Activated effector memory CD4-positive, alpha-beta T cell treated with anti-CD3 and anti-CD28 coated beads, Interleukin-2, amount 50 U/mL, for 16 hours (primary cell): ENCODE measurements around the gene HEPH.
"Not testable (repeated sequence)": the region's sequence is repeated elsewhere in the genome, so short reads cannot be mapped to it uniquely, and the experiment has no call there.

Source experiments
- DNase-seq: peaks from one replicate; pipeline ENCODE4 v3.0.0-alpha.2; 2020

Gene HEPH, protein sequence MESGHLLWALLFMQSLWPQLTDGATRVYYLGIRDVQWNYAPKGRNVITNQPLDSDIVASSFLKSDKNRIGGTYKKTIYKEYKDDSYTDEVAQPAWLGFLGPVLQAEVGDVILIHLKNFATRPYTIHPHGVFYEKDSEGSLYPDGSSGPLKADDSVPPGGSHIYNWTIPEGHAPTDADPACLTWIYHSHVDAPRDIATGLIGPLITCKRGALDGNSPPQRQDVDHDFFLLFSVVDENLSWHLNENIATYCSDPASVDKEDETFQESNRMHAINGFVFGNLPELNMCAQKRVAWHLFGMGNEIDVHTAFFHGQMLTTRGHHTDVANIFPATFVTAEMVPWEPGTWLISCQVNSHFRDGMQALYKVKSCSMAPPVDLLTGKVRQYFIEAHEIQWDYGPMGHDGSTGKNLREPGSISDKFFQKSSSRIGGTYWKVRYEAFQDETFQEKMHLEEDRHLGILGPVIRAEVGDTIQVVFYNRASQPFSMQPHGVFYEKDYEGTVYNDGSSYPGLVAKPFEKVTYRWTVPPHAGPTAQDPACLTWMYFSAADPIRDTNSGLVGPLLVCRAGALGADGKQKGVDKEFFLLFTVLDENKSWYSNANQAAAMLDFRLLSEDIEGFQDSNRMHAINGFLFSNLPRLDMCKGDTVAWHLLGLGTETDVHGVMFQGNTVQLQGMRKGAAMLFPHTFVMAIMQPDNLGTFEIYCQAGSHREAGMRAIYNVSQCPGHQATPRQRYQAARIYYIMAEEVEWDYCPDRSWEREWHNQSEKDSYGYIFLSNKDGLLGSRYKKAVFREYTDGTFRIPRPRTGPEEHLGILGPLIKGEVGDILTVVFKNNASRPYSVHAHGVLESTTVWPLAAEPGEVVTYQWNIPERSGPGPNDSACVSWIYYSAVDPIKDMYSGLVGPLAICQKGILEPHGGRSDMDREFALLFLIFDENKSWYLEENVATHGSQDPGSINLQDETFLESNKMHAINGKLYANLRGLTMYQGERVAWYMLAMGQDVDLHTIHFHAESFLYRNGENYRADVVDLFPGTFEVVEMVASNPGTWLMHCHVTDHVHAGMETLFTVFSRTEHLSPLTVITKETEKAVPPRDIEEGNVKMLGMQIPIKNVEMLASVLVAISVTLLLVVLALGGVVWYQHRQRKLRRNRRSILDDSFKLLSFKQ

DNA sequence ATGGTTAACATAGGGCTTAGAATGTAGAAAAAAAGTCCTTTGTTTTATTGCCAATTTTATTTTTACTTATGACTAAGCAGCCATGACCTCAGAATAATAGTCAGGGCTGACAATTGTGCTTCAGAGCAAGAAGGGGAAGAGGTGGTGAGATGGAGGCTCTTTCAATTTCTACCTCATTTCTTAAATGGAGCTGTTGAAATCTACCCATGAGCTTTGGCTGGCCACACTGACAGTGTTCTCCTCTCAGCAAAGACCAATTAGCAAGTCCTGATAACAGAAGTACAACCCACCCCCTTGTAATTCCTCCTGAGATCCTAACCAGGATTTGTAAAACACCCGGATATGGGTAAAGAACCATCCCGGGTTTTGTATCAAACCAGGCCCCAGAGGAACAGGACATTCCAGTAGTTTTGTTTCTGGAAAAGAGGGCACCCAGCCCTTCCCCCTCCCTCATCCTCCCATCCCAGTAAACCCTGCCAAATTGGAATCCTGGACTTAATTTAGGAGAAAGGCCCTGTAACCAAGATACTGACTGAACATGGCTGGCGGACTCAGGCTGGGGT is at the start of gene HEPH:
Gene HEPH, plus strand, starts transcription at position 399 of the 563 bp plus-strand sequence. CDS start 6,324 bp downstream, outside the sequence.
- DNase-seq: no peak

DNA sequence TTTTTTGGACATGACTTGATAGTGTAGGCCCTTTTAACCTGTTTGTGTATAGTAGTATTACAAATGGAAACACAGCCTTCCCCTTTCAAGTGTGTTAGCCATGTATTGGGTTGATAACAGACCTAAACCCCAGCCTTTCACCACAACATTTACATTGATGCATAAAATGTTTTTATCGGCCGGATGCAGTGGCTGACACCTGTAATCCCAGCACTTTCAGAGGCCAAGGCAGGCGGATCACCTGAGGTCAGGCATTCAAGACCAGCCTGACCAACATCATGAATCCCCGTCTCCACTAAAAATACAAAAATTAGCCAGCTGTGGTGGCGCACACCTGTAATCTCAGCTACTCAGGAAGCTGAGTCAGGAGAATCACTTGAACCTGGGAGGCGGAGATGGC is 45.3 kb upstream of the HEPH start:
- DNase-seq: not testable (repeated sequence)

DNA sequence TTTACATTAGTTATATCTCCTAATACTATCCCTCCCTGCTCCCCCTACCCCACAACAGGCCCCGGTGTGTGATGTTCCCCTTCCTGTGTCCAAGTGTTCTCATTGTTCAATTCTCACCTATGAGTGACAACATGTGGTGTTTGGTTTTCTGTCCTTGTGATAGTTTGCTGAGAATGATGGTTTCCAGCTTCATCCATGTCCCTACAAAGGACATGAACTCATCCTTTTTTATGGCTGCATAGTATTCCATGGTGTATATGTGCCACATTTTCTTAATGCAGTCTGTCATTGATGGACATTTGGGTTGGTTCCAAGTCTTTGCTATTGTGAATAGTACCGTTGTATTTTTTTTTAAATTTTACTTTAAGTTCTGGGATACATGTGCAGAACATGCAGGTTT is 42.7 kb upstream of the HEPH start:
- DNase-seq: not testable (repeated sequence)

DNA sequence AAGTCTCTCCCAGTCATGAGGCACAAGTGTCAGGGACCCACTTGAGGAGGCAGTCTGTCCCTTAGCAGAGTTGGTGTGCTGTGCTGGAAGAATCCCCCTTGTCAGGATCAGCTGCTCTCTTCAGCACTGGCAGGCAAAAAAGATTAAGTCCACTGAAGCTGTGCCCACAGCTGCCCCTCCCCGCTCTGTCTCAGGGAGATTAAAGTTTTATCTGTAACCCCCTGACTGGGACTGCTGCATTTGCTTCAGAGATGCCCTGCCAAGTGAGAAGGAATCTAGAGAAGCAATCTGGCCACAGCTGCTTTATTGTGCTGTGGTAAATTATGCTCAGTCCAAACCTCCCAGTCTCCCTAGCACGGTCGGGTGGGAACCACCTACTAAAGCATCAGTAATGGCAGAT is 37.4 kb upstream of the HEPH start:
- no peak for DNase-seq

DNA sequence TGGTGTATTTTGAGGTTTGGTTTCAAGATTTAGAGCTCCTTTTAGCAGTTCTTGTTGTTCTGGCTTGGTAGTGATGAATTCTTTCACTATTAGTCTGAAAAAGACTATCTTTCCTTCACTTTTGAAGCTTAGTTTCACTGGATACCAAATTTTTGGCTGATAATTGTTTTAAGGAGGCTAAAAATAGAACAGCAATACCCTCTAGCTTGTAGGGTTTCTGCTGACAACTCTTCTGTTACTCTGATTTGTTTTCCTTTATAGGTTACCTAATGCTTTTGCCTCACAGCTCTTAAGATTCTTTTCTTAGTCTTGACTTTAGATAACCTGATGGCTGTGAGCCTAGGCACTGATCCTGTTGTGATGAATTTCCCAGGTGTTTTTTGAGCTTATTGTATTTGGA is 33.6 kb upstream of the HEPH start:
- no peak for DNase-seq

DNA sequence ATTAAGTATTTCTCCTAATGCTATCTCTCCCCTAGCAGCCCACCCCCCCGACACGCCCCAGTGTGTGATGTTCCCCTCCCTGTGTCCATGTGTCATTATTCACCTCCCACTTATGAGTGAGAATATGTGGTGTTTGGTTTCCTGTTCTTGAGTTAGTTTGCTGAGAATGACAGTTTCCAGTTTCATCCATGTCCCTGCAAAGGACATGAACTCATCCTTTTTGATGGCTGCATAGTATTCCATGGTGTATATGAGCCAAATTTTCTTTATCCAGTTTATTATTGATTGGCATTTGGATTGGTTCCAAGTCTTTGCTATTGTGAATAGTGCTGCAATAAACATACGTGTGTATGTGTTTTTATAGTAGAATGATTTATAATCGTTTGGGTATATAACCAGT is 28.8 kb upstream of the HEPH start:
- not testable (repeated sequence) for DNase-seq

DNA sequence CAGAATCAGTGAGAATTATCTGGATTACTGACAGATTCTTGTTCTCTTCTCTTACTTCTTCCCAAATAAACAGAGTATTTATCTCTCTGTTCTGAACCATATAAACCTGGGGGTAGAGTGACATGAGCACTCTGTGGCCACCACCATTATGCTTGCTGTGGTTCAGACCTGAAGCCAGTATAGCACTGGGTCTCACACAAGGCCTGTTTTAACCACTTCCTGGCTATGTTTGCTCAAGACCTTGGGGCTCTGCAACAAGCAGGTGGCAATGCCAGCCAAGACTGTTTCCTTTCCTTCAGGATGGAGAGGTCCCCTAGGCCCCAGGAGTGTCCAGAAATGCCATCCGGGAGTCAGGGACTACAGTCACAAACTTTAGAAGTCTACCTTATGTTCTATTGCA is 21.7 kb upstream of the HEPH start:
- DNase-seq: no peak

DNA sequence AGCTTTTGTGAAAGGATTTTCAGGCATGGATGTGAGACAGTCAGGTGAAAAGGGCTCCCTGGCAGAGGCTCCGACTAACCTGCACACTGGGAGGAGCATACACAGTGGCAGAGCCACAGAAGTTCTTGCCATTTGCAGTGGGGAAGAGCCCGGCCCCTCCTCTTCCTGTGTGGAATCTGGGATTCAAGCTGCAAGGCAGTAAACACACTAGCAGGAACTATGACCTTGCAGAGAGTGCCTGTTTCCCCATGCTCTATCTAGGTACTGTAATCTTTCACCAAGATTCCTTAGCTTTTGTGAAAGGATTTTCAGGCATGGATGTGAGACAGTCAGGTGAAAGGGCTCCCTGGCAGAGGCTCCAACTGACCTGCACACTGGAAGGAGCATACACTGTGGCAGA is 19.8 kb upstream of the HEPH start:
- no peak for DNase-seq

DNA sequence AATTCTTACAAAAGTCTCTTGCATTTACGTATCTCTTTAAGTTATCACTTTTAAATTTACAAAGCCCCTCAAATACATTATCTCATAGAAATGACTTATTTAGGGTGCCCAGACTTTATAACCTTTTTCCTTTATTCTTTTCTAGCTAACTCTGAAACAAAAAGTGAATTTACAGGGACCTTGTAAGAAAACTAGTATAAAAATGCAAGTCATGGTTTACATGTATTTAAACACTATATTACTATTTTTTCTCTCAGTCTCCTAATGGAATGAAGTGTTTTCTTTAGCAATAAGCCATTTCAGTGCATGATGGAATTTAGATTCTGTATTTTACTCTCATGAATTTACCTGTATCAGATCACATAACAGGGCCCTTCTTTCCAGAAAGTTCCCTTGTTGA is 14.5 kb upstream of the HEPH start:
- DNase-seq: no peak

DNA sequence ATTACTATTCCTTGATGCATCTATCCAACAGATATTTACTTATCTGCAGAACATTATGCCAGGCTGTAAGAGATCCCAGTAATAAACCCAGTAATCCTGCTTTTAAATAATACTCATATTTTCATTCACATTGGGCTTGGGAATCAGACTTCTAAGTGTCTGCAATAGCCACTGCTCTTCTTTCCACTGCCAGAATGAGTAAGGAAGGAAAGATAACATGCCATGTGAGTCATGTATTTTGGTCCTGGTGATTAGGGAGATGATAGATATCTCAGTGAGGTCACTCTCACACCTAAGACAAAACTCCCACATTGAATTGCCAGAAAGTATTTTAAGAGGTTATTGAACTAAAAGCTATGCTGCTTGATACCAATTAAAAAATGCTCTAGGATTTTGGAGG is 13.9 kb upstream of the HEPH start:
- DNase-seq: no peak

DNA sequence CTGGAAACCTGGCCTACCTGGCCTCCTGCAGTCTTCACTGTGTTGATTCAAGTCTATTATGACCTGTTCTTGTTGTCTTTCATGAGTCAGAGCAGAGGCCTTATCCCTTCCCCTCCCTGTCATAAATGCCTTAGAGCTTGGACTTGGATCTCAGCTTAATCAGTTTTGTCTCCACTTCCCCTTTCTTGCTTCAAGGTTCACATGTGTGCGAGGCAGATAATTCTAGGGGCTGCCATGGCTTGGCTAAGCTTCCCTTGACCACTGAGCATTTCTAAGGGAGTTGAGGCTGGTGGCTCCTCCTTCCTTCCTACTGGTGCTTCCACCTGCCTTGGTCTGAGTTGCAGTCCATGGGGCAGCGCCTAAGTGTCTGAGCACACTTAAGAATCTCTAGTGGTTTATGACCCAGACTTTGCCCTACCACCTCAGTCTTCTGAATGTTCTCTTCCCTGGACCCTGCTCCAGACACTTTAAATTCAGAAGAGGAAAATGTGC is 1.7 kb upstream of the HEPH start:
- DNase-seq: no peak

DNA sequence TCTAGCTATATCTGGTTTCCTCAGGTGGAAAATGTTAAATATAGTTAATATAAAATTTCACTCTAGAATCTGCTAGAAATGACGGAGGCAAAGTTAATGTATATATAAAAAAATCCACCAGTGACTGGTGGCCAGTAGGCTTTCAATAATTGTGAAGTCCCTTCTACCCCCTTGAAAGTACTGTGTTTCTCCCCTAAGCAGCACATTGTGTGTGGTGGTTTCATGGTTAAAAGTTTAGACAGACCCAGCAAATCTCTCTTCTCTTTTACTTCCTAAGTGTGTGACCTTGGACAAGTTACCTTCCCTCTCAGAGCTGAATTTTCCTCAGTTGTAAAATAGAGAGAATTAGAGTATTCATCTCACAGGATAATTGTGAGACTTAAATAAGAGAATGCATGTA is 600 bp upstream of the HEPH start:
- no peak for DNase-seq

DNA sequence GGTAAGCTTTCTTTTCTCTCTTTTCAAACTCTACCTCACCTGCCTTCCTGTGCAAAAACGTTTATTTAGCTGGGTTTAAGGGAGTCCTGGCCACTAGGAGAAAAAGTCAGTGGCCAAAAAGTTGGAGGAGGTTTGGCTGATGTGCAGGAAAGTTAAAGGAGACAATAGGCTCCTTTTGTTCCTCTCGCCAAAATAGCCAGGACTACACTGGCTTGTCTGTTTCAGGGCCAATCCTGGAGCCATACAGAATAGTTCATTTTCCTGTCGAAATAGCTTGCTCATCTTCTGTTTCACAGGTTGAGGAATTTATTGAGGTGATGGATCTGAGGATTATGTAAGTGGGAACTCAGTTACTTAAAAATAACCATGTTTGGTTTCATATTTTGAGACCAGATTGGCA is 423 bp downstream of the HEPH start:
- no peak for DNase-seq

DNA sequence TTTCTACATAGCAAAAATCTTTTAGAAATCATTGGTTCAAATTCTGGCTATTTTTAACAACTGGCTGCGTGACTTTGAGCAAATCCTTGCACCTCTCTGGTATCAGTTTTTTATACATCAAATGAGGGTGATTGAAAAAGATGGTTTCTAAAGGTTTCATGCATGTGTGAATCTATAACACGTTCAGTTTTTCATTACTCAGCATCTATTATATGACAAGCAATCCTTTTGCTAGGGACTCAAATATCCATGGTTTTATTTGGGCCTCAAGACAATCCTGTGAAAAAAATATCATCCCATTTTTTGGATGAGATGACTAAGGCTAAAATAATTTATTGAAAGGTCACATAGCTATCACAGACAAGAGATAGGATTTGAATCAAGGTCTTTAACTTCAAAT is 884 bp downstream of the HEPH start:
- DNase-seq: no peak

DNA sequence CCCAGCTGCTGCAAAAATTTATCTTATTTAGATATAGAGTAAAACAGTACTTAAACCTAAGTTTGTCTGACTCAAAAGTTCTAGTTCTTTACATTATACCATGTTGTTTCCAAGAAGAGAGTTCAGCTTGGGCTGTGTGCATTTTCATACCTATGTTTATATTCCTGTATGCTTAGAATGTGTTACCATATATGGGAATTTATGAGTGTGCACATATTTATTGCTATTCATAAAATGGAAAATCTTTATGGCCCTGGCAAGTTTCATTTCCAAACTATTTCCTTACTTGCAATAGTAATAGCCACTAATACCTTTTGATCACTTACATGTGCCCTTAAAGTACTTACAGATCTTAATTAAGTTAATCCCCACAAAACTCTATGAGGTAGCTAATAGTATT is 2.6 kb downstream of the HEPH start:
- no peak for DNase-seq

DNA sequence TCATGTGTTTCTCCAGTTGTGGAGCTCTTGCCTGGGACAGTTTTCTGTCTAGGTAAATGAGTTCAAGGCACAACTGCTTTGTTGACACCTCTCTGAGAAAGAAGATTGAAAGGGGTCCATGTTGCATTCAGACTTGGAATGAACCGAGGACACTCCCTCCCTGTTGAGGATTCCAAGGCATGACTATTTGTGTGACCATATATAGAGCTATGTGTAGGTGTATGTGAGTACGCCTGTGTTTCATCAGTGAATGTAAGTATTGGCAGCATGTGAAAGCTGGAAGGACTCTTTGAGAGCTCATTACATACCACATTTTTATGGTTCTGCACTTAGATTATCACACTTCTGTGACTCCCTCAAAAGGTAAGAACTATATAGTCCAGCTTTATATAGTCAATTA is 3.4 kb downstream of the HEPH start:
- no peak for DNase-seq

DNA sequence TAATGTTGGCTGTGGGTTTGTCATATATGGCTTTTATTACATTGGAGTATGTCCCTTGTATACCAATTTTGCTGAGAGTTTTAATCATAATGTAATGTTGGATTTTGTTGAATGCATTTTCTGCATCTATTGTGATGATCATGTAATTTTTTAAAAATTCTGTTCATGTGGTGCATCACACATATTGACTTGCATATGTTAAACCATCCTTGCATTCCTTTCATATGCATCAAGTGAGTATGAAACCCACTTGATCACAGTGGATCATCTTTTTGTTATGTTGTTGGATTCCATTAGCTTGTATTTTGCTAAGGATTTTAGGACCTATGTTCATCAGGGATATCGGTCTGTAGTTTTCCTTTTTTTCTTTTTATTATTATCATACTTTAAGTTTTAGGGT is 12.1 kb downstream of the HEPH start:
- DNase-seq: no peak

DNA sequence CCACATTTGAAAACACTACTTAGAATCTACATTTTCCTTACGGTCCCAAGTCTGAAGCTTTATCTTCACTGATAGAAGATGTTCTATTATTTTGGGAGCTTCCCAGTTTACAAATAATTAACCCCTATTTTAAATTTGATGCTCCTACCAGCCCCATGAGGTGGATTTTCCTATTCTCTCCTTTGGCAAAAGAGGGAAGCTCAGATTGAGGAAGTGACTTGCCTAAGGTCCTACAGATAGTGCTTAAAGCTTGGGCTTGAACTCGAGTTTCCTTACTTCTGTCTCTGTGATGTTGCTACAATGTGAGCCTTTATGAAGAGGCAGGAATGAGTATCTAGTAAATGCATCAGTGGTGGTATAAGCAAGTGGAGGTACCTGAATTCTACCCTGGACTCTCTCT is 27.5 kb downstream of the HEPH start:
- DNase-seq: no peak

DNA sequence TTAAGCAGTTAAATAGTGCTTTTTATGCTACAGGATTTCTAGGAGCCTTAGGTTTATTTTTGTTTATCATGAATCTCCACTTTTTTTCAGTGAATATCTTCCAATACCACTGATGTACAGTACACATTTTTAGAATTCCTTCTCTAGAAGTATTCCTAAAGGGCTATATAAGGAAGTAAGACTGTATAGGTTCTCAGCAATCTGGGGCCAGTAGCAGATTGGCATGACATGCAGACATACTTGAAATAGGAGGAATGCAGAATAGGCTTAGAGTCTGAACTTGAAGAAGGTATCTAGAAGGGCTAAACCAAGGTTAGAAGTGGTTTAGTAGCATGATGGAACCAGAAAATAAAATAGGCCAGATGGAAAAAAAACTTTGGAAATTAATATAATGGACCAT is 29.8 kb downstream of the HEPH start:
- no peak for DNase-seq

DNA sequence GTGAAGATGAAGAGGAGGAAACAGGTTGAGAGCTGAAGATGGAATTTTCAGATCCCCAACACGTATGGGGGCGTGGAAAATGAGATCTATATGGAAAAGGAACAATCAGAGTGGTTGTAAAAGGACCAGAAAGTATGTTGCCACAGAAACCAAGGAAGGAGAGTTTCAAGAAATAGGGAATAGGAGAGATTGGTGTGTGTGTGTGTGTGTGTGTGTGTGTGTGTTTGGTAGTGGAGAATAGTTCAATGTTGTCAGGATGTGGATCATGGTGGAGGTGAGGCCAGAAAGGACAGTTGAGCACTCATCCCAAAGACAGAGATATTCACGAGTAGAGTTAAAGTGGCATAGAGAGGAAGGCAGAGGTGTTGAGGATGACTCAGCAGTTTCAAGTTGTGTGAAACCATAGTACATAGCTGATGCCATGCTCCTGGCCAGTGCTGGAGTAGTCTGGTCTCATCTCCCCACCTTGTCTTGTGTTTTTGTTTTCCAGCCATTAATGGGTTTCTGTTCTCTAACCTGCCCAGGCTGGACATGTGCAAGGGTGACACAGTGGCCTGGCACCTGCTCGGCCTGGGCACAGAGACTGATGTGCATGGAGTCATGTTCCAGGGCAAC is 36.1 kb downstream of the HEPH start:
- no peak for DNase-seq

DNA sequence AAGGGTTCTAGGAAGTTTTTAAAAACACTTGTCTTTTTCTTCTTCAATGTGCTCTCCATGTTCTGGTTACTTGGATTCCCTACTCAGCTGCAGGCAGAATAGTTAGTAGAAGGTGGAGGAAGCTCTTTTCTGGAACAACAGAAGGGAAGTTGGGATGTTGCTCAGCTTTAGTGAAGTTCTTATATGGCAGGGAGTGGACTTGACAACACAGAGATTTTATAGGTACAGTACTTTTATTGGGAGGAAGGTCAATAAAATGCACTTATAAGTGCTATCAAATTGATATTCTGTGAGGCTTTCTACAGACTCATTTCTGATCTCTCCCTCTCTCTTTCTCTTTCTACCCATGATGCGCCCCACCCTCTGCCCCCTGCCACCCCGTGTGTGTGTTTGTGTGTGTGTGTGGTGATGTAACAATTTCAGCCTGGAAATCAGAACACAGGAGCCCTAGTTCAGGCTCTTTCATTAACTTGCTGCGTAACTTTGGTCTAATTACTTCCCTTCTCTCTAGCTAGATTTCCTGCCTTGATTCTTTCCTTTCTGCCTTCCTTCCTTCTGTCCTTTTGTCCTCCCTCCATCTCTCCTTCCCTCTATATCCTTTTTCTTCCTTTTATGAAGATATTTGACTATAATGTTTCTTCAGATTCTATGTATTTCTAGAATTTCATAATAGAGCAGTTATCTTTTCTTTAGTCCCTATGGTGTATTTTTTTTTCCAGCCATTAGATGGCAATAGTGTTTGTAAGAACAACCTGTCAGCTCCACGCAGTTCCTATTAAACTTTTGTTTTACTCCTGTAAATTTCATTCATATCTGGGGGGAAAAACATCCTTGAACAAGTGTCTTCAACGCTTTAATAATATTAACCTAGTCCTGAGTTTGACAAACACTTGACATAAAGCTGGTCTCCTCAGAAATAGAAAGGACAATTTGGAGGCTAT is 37.1 kb downstream of the HEPH start:
- DNase-seq: no peak
